Skin epidermis (tissue), 12 donors: ENCODE data around the gene HGS.
"Not testable (repeated sequence)": the region's sequence is repeated elsewhere in the genome, so short reads cannot be mapped to it uniquely, and the experiment has no call there.

Experiments
- H3K27ac ChIP-seq, 21 experiments: fragments of 200-600 bp; sonication (generic) in 11 of 21; one replicate each; pipeline ENCODE4 v1.5.0; 2020; ENCODE audit warnings: mild to moderate bottlenecking in 3 of 21, inconsistent platforms in 2 of 21, moderate library complexity in 2 of 21
- H3K4me3 ChIP-seq, 7 experiments: fragments of 200-600 bp; sonication (generic) in 2 of 7; one replicate each; pipeline ENCODE4 v1.5.0; 2020; ENCODE audit warnings: inconsistent platforms in 2 of 7, mild to moderate bottlenecking in 2 of 7, moderate library complexity in 1 of 7

Gene HGS

GRCh38 chr17:81734405-81735263 lies 50.8 kb downstream of the HGS start:
- peak overlapping the region in 1 of 7 experiments; percentile 29 for H3K4me3 ChIP-seq
- peak overlapping the region in 16 of 21 experiments; percentile 17 to 83 (median 50) for H3K27ac ChIP-seq

- H3K4me3 ChIP-seq, result peak overlapping the region in 4 of 7 experiments; percentile 0 to 29 (median 8)
- peak overlapping the region in 18 of 21 experiments; percentile 20 to 83 (median 55) for H3K27ac ChIP-seq
Measured at GRCh38 chr17:81735264-81736102, 51.7 kb downstream of the HGS start.

- H3K4me3 ChIP-seq, result no peak overlapping the region
- no peak overlapping the region for H3K27ac ChIP-seq
Measured at GRCh38 chr17:81737947-81738800, 54.4 kb downstream of the HGS start.

GRCh38 chr17:81738801-81739393 lies 55.1 kb downstream of the HGS start:
- Histone ChIP-seq H3K27ac (no peak overlapping the region), H3K4me3 (no peak overlapping the region)

- not testable (repeated sequence) for H3K4me3 ChIP-seq, H3K27ac ChIP-seq
Measured at GRCh38 chr17:81739593-81739992, 55.8 kb downstream of the HGS start.

GRCh38 chr17:81740395-81740961 lies 56.7 kb downstream of the HGS start:
- H3K4me3 ChIP-seq, result no peak overlapping the region
- peak overlapping the region in 1 of 21 experiments; percentile 11 for H3K27ac ChIP-seq

GRCh38 chr17:81741049-81741593 lies 57.3 kb downstream of the HGS start:
- Histone ChIP-seq H3K27ac (peak overlapping the region in 1 of 21 experiments; percentile 11), H3K4me3 (no peak overlapping the region)

GRCh38 chr17:81741594-81742452 lies 58.0 kb downstream of the HGS start:
- Histone ChIP-seq H3K4me3 (no peak overlapping the region), H3K27ac (no peak overlapping the region)
